SHP77 (cell line): Measurements from ENCODE around the gene PKN3.
A peak's percentile ranks its signal among the peaks of the same experiment; 100 is the strongest.
"Not testable (repeated sequence)": the region's sequence is repeated elsewhere in the genome, so short reads cannot be mapped to it uniquely, and the experiment has no call there.

ENCODE experiments used
- DNase-seq, 2 experiments: peaks; one replicate each; lab custom pipeline; 2025; lab: John Stamatoyannopoulos, UW

The PKN3 gene

DNA sequence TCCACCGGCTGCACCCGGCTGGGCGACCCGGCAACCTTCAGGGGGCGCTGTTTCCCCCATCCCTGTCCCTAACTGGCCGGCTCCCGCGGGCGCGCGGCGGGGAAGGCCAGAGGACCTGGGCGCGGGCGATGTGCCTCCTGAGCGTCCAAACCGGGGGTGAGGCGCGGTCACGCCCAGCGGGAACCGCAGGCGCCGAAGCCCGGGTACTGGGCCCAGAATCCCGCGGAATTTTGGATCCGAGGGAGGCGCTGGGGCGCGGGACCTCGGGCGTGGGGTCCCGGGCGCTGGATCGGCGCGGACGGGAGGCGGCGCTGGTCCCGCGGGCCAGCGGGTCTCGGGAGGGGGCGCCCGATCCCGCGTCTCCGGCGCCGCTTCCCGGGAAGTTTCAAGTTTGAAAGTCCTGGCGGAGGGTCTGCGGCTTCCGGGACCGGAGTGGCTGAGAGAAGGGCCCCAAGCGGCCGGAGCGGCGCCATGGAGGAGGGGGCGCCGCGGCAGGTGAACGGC lies at the start of gene PKN3:
PKN3 (plus strand) TSS at position 59 of the 504 bp plus-strand sequence; CDS start at position 472, 413 bp downstream.
- DNase-seq = peak; percentile 65 to 84

DNA sequence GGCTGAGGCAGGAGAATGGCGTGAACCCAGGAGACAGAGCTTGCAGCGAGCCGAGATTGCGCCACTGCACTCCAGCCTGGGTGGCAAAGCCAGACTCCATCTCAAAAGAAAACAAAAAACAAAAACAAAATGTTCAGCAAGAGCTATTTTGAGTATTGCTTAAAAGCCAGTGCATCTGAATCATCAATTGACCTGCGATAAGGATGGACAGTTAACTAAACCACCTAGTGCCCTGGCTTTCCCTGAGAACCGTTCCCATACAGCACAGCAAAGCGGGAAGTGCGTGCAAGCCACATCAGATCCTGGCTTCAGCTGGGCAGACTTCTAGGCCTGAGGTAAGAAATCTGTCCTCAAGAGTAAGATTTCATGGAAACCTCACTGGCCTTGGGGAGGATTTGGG lies 48.4 kb upstream of the PKN3 start:
- no peak for DNase-seq

DNA sequence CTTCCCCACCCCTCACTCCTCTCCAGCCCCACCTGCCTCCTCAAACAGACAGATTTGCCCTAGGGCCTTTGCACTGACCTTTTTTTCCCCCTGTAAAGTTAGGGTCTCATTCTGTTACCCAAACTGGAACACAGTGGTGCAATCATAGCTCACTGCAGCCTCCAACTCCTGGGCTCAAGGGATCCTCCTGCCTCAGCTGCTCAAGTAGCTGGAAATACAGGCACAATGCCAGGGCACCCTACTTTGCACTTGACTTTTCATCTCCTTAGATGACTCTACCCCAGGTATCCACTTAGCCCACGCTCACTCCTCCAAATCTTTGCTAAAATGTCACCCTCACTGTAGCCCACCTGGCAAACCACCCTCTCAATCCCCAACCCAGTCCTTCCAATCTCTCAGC lies 47.8 kb upstream of the PKN3 start:
- no peak for DNase-seq

DNA sequence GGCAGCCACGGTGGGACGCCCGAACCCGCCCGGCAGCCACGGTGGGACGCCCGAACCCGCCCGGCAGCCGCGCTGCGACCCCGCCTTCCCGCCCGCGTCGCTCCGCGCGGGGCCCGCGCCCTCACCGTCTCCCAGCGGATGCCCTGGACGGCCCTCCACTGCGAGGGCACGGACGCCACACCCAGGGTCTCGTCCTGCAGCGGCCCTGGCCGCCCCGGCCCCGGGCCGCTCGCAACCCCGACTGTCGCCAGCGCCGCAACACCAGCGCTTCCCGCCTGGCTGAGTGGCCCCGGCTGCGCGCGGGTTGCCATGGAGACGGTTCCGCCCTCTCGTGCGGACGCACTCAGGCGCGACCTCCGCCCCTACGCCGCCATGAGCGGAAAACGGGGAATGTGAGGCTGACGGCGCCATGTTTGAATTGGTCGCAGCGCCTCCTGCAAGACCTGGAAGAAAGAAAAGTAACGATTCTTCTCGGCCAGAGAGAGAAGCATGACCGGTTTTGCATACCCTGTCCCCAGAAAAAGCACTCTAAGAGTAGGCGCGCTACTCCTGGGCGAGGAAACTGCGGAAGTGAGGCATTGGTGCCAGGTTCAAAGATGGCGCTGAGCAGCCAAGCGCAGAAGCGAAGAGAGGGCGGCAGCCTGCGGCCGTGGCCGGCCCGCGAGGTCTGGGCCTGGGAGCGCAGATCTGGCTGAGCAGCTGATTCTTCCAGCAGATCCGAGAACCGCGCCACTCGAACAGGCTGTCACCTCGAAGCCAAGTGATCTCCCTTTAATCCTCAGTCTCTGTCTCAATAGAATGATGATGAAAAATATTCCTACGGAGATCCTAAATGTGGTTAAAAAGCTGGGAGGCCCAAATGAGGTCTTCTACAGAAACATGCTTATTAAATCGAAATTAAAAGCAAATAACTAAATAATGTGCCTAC lies 45.6 kb upstream of the PKN3 start, which contains the start of gene DYNC2I2:
DYNC2I2 (minus strand) TSS at position 432 of the 928 bp plus-strand sequence; CDS start at position 311, 121 bp downstream.
- DNase-seq = peak; percentile 90 to 91

DNA sequence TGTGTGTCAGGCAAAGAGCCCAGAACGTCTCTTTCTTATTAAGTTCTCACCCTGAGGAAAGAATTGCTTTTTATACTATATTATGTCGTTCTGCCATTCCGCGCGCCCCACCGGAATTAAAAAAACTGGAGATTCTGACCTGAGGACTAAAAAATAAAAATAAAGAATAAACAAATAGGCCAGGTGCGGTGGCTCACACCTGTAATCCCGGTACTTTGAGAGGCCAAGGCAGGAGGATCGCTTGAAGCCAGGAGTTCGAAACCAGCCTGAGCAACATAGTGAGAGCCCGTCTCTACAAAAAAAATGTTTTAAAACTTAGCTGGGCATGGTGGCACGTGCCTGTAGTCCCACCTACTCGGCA lies 45.0 kb upstream of the PKN3 start:
- DNase-seq = no peak

DNA sequence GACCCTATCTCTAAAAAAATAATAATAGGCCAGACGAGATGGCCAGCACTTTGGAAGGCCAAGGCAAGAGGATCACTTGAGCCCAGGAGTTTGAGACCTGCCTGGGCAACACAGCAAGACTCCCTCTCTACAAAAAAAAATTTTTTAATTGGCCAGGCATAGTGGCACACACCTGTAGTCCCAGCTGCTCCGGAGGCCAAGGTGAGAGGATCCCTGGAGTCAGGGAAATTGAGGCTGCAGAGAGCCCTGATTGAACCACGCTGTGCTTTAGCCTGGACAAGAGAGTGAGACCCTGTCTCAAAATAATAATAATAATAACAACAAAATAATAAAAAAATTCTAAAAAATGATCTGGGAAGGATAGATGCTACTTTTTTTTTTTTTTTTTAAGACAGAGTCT lies 44.5 kb upstream of the PKN3 start:
- no peak for DNase-seq

DNA sequence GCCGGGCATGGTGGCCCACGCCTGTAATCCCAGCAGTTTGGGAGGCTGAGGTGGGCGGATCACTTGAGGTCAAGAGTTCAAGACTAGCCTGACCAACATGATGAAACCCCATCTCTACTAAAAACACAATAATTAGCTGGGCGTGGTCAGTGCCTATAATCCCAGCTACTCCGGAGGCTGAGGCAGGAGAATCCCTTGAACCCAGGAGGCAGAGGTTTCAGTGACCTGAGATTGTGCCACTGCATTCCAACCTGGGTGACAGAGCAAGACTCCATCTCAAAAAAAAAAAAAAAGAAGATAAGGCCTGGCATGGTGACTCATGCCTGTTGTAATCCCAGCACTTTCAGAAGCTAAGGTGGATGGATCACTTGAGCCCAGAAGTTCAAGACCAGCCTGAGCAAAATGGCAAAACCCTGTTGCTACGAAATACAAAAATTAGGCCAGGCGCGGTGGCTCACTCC lies 35.8 kb upstream of the PKN3 start:
- DNase-seq = not testable (repeated sequence)

DNA sequence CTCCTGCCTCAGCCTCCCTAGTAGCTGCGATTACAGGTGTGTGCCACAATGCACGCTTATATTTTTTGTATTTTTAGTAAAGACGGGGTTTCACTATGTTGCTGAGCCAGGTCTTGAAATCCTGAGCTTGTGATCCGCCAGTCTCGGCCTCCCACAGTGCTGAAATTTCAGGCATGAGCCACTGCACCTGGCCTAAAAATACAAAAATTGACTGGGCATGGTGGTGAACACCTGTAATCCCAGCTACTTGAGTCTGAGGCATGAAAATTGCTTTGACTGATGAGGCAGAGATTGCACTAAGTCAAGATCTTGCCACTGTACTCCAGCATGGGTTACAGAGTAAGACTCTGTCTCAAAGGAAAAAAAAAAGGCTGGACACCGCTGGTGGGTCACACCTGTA lies 32.5 kb upstream of the PKN3 start:
- no peak for DNase-seq

DNA sequence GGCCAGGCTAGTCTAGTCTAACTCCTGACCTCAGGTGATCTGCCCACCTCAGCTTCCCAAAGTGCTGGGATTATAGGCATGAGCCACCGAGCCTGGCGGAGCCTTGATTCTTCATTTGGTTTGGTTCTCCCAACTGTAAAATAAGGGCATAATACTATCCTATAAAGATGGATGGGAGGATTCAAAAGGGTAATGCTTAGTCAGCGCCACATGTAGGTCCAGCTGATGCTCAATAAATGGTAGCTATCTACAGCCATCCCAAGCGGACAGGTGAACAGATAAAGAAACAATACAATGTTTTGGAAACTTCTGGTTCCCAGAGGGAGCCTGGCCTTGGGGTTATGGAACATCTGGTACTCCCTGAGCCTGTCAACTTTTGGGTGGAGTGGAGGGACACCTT lies 26.9 kb upstream of the PKN3 start:
- no peak for DNase-seq

DNA sequence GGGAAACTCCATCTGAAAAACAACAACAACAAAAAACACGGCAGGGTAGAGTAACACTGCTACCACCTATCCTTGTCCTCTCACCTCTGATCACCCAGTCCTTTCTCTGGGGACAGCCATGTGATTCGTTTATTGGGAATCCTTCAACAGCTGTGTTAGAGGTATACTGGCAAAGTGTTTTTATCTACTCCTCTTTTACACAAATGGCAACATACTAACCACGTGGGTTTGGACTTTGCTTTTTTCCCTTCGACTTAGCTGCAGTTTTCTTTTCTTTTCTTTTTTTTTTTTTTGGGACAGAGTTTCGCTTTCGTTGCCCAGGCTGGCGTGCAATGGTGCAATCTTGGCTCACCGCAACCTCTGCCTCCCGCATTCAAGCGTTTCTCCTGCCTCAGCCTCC lies 24.5 kb upstream of the PKN3 start:
- no peak for DNase-seq

DNA sequence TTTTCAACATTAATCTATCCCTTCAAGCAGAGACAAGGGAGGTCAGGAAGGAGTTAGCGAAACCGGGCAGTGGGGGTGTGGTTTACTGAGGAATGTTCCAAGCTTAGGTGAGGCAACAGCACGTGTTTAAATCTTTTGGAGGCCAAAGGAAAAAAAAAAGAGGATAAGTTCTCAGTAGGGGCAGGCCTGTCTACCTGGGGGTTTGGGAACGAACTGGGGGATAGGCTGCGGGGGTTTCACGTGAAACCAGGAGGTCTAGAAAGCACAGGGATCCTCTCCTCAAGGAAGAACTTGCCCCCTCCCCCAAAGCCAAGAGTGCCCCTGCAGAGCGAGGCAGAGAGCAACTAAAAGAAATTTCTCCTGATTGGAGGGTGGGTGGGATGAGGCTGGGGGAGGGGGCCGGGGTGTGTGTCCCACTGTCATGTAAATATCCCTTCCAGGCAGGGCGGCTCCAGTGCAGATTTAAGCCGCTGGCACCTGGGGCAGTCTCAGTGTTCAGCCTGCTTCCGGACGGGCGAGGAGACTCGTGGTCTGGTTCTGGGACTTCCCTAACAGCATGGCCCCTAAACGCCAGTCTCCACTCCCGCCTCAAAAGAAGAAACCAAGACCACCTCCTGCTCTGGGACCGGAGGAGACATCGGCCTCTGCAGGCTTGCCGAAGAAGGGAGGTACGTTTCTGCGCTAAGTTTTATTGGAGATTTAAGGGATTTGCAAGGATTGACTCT lies 18.8 kb upstream of the PKN3 start:
- DNase-seq = no peak

DNA sequence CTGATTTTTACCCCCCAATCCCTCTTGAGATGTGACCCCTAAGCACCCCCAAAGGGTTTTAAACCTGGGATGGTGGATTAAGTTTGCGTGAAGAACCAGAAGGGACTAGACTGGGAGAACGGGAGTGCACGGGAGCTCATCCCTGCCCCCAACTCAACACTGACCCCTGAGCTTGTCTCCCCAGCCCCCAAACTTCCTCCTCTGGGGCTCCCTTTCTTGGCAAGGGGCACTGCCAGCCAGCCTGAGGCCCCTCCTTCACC lies 18.3 kb upstream of the PKN3 start:
- no peak for DNase-seq

DNA sequence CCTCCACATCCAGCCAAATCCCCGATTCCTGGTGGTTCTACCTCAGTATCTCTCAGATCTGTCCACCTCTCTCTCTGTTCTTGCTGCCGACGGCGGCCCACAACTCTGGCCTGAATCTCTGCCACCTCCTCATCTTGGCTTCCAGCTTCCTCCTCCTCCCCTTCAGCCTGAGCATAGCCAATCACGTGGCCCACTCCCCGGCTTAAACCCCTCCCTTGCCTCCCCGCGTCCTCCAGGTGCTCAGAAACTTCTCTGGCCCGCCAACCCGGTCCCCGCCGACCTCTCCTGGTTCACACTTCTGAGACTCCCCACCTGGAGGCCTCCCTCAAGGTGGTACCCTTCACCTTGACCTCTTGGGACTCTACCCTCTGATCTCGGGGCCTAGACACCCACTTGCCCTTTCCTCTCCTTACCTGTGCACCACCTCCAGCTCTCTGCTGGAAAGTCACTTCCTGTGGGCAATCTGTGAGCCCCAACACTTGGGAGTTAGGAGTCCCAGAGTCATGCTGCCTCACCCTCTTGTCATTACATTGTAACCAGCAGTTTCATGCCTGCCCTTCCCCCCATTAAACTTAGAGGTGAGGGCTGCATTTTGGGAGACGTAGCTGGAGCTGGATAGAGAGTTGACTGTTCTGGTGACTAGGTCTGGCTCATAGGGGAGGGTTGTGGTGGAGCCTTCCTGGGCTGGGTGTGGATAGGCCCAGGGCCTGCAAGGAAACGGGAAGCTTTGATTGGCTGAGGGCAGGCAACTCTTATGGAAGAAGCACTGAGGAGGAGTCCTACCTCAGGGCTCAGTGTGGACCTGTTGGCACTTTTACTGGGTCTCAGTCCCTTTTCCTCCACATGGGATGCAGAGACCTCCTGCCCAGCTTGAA lies 17.7 kb upstream of the PKN3 start:
- no peak for DNase-seq

DNA sequence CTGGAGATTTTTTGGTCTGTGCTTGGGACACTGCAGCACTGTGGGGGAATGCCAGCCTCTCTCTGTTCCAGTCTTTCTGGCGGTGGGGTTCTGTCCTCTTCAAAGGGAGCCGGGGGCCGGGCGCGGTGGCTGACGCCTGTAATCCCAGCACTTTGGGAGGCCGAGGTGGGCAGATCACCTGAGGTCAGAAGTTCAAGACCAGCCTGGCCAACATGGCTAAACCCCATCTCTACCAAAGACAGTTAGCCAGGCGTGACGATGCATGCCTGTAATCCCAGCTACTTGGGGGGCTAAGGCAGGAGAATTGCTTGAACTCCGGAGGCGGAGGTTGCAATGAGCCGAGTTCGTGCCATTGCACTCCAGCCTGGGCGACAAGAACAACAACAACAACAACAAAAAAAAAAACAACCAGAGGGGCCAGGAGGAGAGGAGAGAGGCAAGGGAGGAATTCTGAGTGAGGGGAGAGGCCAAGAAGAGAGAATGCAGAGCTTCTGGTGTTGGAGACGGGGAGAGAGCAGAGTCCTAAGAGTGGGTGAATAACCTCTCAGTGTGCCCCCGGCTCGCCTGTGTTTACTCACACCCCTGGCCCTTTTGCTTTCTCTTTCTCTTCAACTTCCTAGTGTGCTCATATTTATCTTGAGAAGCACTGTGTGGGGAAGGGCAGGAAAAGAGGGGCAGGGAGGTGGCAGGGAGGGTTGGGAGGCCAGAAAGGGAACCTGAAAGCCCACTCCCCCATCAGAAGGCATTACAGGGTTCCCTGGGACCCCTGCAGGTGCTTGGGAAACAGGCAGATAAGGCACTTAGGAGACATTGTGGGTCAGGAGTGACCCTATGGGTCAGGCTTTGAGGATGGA lies 16.4 kb upstream of the PKN3 start:
- DNase-seq = no peak

DNA sequence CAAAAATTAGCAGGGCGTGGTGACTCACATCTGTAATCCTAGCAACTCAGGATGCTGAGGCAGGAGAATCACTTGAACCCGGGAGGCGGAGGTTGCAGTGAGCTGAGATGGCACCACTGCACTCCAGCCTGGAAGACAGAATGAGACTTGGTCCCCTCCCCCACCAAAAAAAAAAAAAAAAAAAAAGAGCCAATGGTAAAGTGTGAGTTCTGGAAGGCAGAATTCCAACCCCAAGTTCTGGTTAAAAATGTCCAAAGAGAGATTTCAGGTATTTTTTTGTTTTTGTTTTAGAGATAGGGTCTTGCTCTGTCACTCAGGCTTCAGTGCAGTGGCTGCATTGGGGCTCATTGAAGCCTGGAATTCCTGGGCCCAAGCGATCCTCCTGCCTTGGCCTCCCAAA lies 14.8 kb upstream of the PKN3 start:
- DNase-seq = no peak

DNA sequence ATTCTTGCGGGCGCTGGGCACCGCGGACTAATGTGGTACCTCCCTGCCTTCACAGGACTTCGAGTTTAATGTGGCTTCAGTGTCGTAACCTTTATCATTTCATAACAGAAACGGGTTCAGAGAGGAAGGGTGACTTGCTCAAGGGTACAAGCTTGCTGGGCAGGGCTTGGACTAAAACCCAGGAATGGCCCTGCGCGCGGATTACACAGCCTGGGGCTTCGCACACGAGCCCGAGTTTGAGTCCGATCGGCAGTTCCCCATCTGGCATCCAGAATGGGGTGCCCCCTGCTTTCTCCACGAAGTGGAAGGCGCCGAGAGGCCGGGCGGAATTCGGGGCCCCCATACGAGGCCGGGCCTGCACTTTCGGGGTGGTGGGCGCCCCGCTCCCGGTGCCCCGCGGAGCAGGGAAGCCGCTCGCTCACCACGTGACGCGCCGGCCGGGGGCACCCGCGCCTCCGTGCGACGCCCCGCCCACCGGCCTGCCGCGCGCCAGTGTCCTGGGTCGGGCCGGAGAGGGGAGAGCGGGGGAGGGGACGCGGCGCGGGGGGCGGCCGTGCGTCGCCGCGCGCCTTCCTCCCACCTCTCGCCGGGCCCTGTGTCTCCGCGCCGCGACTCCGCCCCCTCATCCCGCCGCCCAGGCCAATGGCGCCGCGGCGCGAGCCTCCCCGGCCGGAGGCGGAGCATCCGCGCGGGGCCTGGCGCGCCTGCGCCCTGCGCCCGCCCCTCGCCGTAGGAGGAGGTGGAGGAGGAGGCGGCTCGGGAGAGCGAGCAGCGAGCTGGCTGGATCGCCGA lies 13.6 kb upstream of the PKN3 start, which contains the start of gene SET:
SET (plus strand) TSS at position 722 of the 792 bp plus-strand sequence. CDS start 361 bp downstream, outside the sequence.
- DNase-seq = peak; percentile 78 to 93

DNA sequence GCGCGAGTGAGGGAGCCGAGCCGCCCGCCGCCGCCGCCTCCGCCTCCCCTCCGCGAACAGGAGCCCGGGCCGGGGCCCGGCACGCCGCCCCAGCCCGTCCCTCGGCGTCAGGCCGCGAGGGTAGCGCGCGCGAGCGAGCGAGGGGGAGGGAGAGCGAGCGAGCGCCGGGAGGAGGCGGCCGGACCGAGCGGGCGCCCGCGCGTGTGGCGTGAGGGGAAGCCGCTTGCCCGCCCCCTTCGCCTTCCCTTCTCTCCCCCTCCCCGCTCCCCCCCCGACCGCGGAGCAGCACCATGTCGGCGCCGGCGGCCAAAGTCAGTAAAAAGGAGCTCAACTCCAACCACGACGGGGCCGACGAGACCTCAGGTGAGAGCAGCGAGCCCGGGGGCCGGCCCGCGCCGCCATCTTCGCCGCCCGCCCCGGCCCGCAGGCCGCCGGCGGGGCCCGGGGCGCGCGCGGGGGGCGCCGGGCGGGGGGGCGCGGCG lies 13.0 kb upstream of the PKN3 start:
- peak in 1 of 2 experiments; percentile 68 for DNase-seq

DNA sequence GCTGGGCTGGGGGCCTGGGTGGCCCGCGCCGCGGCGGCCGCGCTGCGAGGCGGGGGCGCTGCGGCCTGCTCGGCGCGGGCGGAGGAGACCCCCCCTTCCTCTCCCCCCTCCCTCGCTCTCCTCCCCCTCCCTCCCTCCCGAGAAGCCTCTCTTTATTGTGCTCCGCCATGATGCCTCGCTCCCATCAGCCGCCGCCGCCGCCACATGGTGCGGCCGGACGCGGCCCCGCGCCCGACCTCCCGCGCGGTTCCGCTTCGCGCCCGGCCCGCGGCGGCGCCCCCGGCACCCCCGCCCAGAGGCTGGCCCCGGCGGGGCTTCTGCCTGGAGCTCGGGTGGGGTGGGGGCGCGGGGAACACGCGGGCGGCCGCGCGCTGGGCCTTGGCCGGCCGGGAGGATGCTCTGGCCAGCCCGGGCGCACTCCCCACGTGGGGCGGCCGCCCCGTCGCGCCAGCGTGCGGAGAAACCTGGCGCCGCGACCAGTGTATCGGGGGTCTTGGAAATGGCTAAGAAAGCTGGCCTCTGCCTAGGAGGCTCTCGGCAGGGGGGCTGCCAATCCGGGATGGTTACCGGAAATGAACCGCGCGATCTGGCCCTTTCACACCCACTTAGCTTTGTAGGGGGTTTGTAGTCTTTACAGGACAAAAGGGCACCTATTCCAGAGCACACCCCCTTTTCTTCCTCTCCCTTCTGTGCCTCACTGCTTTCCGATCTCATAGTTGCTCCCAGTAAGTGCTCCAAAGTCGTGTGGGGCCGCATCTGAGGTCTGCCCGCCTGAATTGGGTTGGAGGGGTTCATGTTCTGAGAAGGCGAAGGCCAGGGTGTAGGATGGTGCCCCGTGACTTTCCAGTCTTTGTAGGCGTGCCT lies 12.3 kb upstream of the PKN3 start:
- peak; percentile 28 to 48 for DNase-seq

DNA sequence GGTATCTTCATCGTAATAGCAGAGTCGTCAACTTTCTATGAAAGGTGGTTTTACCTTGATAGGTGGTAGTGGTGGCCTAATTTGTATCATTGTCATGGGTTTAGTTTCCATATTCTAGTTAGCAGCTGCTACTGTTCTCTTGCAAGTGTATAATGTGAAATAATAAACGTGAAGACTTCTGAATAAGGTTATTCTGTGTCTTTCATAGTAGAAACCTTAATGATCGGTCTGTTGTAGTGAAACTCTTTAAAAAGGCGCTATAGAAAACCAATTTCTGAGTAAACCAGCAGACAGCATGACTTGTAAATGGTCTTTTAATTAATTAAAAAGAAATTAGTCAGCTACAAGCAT lies 11.6 kb upstream of the PKN3 start:
- no peak for DNase-seq
